ENCODE measurements around the gene ITPR1. TPM values are rescaled to one million over a fixed set of nuclear protein-coding genes. Genes with fewer than 3 reads are reported as not detected.

ITPR1 gene
- polyA plus RNA-seq, 1 of the 3 experiments (the other 2 are of a cell fraction) = 5.9 TPM

- Histone ChIP-seq H3K4me1 (ENCODE audit: control insufficient read depth in 1 of 2, insufficient read depth in 2 of 2, low read depth in 1 of 2, low read length in 1 of 2) (no peaks in the 10 kb centered on the region), H3K36me3 (replicated peaks in 1 of 2; ENCODE audit: control insufficient read depth in 1 of 2, insufficient read depth in 2 of 2, low read length in 1 of 2) (no peaks in the 10 kb centered on the region), H4K20me1 (ENCODE audit: insufficient read depth) (no peaks in the 10 kb centered on the region), H3K27me3 (ENCODE audit: insufficient read depth) (no peaks in the 10 kb centered on the region), H2AFZ (ENCODE audit: low read depth) (no peak overlapping the region), H3F3A (replicated peaks; ENCODE audit: insufficient read depth) (no peaks in the 10 kb centered on the region), H3K4me3 (ENCODE audit: low read depth in 2 of 2, low read length in 1 of 2) (no peak overlapping the region), H3K27ac (ENCODE audit: low read depth in 2 of 2, low read length in 1 of 2) (no peak overlapping the region), H3K9me2 (no peaks in the 10 kb centered on the region), H3K9ac (no peak overlapping the region), H3K79me2 (ENCODE audit: insufficient read depth) (no peaks in the 10 kb centered on the region), H3K4me2 (no peak overlapping the region), H3K9me3 (0 out of 2 replicates have a peak, but pooled peaks cover 9% of the 10 kb centered on the region)
- TF ChIP-seq, protein P1, sequence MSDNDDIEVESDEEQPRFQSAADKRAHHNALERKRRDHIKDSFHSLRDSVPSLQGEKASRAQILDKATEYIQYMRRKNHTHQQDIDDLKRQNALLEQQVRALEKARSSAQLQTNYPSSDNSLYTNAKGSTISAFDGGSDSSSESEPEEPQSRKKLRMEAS (IDR thresholded peaks at IDR 0.05; ENCODE audit: low read depth) = no peak
- TF ChIP-seq RFX5 (IDR thresholded peaks at IDR 0.05; ENCODE audit: low read length) = no peak
- no peak for TF ChIP-seq RCOR1 (IDR thresholded peaks at IDR 0.05; ENCODE audit: low read length)
- TF ChIP-seq, protein P2, sequence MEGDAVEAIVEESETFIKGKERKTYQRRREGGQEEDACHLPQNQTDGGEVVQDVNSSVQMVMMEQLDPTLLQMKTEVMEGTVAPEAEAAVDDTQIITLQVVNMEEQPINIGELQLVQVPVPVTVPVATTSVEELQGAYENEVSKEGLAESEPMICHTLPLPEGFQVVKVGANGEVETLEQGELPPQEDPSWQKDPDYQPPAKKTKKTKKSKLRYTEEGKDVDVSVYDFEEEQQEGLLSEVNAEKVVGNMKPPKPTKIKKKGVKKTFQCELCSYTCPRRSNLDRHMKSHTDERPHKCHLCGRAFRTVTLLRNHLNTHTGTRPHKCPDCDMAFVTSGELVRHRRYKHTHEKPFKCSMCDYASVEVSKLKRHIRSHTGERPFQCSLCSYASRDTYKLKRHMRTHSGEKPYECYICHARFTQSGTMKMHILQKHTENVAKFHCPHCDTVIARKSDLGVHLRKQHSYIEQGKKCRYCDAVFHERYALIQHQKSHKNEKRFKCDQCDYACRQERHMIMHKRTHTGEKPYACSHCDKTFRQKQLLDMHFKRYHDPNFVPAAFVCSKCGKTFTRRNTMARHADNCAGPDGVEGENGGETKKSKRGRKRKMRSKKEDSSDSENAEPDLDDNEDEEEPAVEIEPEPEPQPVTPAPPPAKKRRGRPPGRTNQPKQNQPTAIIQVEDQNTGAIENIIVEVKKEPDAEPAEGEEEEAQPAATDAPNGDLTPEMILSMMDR (IDR thresholded peaks at IDR 0.05) = no peak
- TF ChIP-seq ELF1 (IDR thresholded peaks at IDR 0.05) = no peak
- no peak for TF ChIP-seq GABPA (IDR thresholded peaks at IDR 0.05; ENCODE audit: low read depth)
- TF ChIP-seq IRF3 (IDR thresholded peaks at IDR 0.05; ENCODE audit: low read depth, low read length) = no peak
- TF ChIP-seq FOXJ3 (CRISPR knock-in tag; IDR thresholded peaks at IDR 0.05) = no peak
- TF ChIP-seq, protein P3, sequence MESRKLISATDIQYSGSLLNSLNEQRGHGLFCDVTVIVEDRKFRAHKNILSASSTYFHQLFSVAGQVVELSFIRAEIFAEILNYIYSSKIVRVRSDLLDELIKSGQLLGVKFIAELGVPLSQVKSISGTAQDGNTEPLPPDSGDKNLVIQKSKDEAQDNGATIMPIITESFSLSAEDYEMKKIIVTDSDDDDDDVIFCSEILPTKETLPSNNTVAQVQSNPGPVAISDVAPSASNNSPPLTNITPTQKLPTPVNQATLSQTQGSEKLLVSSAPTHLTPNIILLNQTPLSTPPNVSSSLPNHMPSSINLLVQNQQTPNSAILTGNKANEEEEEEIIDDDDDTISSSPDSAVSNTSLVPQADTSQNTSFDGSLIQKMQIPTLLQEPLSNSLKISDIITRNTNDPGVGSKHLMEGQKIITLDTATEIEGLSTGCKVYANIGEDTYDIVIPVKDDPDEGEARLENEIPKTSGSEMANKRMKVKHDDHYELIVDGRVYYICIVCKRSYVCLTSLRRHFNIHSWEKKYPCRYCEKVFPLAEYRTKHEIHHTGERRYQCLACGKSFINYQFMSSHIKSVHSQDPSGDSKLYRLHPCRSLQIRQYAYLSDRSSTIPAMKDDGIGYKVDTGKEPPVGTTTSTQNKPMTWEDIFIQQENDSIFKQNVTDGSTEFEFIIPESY (IDR thresholded peaks at IDR 0.05; ENCODE audit: borderline replicate concordance, low read depth) = no peak
- TF ChIP-seq GATA2 (CRISPR knock-in tag; IDR thresholded peaks at IDR 0.05) = no peak
- TF ChIP-seq USF2 (IDR thresholded peaks at IDR 0.05; ENCODE audit: borderline replicate concordance, low read depth, low read length) = no peak
- TF ChIP-seq NFIC (IDR thresholded peaks at IDR 0.05; ENCODE audit: borderline replicate concordance) = no peak
- no peak for TF ChIP-seq RAD21 (IDR thresholded peaks at IDR 0.05; ENCODE audit: low read length)
- TF ChIP-seq, protein P4, sequence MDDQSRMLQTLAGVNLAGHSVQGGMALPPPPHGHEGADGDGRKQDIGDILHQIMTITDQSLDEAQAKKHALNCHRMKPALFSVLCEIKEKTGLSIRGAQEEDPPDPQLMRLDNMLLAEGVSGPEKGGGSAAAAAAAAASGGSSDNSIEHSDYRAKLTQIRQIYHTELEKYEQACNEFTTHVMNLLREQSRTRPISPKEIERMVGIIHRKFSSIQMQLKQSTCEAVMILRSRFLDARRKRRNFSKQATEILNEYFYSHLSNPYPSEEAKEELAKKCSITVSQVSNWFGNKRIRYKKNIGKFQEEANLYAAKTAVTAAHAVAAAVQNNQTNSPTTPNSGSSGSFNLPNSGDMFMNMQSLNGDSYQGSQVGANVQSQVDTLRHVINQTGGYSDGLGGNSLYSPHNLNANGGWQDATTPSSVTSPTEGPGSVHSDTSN (IDR thresholded peaks at IDR 0.05) = no peak
- DNase-seq = no peak
- ChIA-PET POLR2A (no interaction called here), CTCF (no interaction called here)
- 50% methylated on average over 2 of the region's 2 CpGs for WGBS (ENCODE audit: low lambda C conversion rate)
Observed at GRCh38 chr3:4856136-4856535, 363.0 kb downstream of the ITPR1 start.

Data from SK-N-SH (cell line).